ENCODE results near the gene TRAPPC14. TPM values are rescaled to one million over a fixed set of nuclear protein-coding genes. Genes with fewer than 3 reads are reported as not detected.

The TRAPPC14 gene
- total and polyA plus RNA-seq, 9 of the 15 experiments (the other 6 are each of a cell fraction or from before 2014, with no cell fraction given): 0.42 to 45.9 (median 18.2) TPM

- Histone ChIP-seq H3K27ac (ENCODE audit: extremely low read depth, low read depth, low read length) (no peak overlapping the region), H3K9me3 (replicated peaks; ENCODE audit: control insufficient read depth, insufficient read depth, low read depth, low read length) (no peaks in the 10 kb centered on the region), H3K4me3 (no peak overlapping the region), H3K36me3 (ENCODE audit: control insufficient read depth, insufficient read depth, low read length) (peaks cover 83% of the 10 kb centered on the region; the same call in 2 of the 3 replicates), H3K27me3 (ENCODE audit: control insufficient read depth in 2 of 2, insufficient read depth in 2 of 2, low read length in 2 of 2) (no peaks in the 10 kb centered on the region), H3K79me2 (ENCODE audit: control insufficient read depth, insufficient read depth, low read length) (no peaks in the 10 kb centered on the region), H3K9me1 (ENCODE audit: control insufficient read depth, insufficient read depth, low read length) (peaks cover 3% of the 10 kb centered on the region), H4K20me1 (replicated peaks; ENCODE audit: control insufficient read depth, insufficient read depth, low read length) (no peaks in the 10 kb centered on the region), H3K4me1 (replicated peaks in 1 of 2; ENCODE audit: control insufficient read depth in 2 of 2, insufficient read depth in 2 of 2, low read length in 2 of 2) (peaks cover 2 to 31% of the 10 kb centered on the region in 2 experiments; a peak in 4 of 5 replicates), H3K4me2 (ENCODE audit: insufficient read depth, low read length) (no peak overlapping the region), H2AFZ (ENCODE audit: low read depth, low read length) (no peak overlapping the region), H3K9ac (ENCODE audit: insufficient read depth in 1 of 2, low read depth in 2 of 2, low read length in 2 of 2) (no peak overlapping the region)
- intact Hi-C loops (cut with micrococcal nuclease): no loop called here
- in situ Hi-C loops (cut with MboI): loop anchor here (10.0 kb wide), 1 partner anchor 1725 kb away; no protein-coding TSS in a partner anchor
- BruUV-seq (replicated peaks): no TSS peak
- DNase-seq (ENCODE audit: extremely low read depth in 1 of 4, low spot score in 3 of 4) (peak in 1 of 4 experiments; percentile 15), ATAC-seq (peak; percentile 57), FAIRE-seq (peak; percentile 29)
- CTCF ChIA-PET (ENCODE audit: low intra/inter-chr PET ratio): no interaction called here
- POLR2A ChIA-PET: no interaction called here
- TF ChIP-seq IRF1 (CRISPR knock-in tag; IDR thresholded peaks at IDR 0.05; ENCODE audit: borderline replicate concordance): no peak
- no peak for TF ChIP-seq HDAC8 (tag; IDR thresholded peaks at IDR 0.05)
- no peak for TF ChIP-seq RERE (CRISPR knock-in tag; IDR thresholded peaks at IDR 0.05; ENCODE audit: borderline replicate concordance)
- TF ChIP-seq POLR3A (IDR thresholded peaks at IDR 0.05; ENCODE audit: borderline replicate concordance, extremely low read depth, insufficient read depth, insufficient read length): no peak
- peak; percentile 44 for TF ChIP-seq POLR2G (IDR thresholded peaks at IDR 0.05; ENCODE audit: low read depth, low read length)
- no peak for TF ChIP-seq ZNF41 (CRISPR knock-in tag; conservative IDR thresholded peaks at IDR 0.05)
- no peak for TF ChIP-seq MTA2 (IDR thresholded peaks at IDR 0.05; ENCODE audit: low read depth)
- TF ChIP-seq ZNF76 (CRISPR knock-in tag; IDR thresholded peaks at IDR 0.05; ENCODE audit: borderline replicate concordance): no peak
- peak in 2 of 3 experiments; percentile 18 to 23; a peak in 3 of 6 replicates for TF ChIP-seq CTCF (IDR thresholded peaks at IDR 0.05 in 2 of 3, conservative IDR thresholded peaks at IDR 0.05 in 1 of 3; ENCODE audit: insufficient read depth in 2 of 3, low read depth in 1 of 3, low read length in 3 of 3)
- 94% methylated on average over 12 of the region's 12 CpGs for WGBS (ENCODE audit: insufficient coverage, low coverage, missing lambda C conversion rate)
Observed at GRCh38 chr7:100109521-100110163, 48.9 kb downstream of the TRAPPC14 start.
